ENCODE measurements around the gene WFIKKN1.

WFIKKN1 gene, protein sequence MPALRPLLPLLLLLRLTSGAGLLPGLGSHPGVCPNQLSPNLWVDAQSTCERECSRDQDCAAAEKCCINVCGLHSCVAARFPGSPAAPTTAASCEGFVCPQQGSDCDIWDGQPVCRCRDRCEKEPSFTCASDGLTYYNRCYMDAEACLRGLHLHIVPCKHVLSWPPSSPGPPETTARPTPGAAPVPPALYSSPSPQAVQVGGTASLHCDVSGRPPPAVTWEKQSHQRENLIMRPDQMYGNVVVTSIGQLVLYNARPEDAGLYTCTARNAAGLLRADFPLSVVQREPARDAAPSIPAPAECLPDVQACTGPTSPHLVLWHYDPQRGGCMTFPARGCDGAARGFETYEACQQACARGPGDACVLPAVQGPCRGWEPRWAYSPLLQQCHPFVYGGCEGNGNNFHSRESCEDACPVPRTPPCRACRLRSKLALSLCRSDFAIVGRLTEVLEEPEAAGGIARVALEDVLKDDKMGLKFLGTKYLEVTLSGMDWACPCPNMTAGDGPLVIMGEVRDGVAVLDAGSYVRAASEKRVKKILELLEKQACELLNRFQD
- total RNA-seq: 0 to 0.34 reads per million in 2 donors

DNA sequence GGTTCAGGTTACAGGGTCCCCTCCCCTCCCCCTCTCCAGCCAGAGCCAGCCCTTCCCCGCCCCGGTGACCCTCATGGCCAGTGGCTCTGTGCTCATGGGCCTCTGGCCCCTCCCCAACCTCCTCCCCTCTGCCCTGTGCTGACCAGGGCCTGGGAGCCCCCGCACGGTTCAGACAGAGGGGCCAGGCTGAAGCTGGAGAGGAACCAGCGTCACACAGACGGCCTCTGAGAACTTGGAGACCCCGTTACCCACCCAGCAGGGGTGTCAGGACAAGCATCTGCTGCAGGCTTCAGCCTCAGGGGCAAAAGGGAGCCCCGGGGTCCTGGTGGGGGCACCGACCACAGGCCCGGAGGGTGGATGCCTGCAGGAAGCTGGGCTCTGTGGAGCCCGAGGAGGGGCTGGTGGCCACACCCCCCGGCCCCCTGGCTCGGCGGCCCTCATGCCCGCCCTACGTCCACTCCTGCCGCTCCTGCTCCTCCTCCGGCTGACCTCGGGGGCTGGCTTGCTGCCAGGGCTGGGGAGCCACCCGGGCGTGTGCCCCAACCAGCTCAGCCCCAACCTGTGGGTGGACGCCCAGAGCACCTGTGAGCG lies at the start of gene WFIKKN1:
Gene WFIKKN1, plus strand, starts transcription at position 171 of the 591 bp plus-strand sequence. Its CDS starts 269 bp downstream, at position 440.
- no peak for DNase-seq

DNA sequence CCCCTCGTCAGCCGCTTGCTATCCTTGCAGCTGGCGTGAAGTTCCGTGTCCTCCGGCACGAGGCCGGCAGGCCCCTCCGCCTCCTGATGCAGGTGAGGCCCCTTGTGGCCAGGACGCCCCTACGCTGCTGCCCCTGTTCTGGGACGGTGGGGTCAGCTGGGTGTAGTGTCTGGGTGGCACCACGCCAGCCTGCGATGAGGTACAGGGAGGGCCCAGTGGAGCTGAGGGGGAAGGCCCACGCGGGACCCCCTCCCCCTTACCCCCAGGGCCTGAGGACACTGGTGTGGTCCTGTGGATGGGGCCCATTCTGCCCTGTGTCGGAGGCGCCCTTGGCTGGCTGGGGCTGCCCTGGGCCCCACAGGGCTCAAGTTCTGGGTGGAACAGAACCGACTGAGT lies 48.6 kb upstream of the WFIKKN1 start:
- no peak for DNase-seq

DNA sequence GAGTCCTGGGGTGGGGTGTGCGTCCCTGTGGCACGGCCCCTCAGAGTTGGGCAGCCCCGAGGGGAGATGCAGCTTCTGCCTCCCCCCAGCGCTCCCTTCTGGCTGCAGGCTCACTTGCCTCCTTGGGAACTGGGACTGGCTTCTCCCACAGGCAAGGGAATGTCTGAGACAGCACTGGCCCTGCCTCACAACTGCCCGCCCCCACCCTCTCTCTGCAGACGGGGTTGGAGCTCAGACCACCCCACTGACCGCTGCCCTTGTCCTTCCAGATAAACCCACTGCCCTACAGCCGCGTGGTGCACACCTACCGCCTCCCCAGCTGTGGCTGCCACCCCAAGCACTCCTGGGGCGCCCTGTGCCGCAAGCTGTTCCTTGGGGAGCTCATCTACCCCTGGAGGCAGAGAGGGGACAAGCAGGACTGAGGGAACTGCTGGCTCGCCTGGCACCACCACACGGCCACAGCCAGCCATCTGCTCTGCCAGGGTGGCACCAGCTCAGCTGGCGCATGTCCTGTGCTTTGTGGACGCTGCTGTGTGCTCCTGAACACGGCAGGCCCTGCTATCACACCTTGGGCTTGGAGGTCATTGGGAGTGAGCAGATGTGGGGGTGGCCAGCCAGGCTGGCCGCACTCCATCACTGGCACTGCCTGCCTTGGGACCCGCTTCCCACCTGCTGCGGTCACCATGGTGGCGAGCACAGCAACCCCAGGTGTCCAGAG lies 48.0 kb upstream of the WFIKKN1 start:
- no peak for DNase-seq

DNA sequence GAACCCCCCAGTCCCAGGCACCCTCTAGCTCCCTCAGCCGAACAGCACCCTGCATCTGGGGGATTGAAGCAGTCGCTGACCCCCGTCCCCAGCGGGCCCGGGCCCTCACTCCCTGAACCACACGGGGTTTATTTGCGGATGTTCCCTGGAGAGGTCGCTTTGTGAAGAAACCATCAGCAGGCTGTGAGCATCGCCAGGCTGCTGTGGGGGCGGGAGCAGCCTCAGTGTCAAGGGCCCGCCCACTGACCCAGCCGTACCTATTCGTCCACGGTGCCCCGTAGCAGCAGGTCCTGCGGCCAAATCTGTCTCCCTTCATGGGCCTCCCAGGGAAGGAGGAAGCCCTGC lies 47.3 kb upstream of the WFIKKN1 start:
- DNase-seq: no peak

DNA sequence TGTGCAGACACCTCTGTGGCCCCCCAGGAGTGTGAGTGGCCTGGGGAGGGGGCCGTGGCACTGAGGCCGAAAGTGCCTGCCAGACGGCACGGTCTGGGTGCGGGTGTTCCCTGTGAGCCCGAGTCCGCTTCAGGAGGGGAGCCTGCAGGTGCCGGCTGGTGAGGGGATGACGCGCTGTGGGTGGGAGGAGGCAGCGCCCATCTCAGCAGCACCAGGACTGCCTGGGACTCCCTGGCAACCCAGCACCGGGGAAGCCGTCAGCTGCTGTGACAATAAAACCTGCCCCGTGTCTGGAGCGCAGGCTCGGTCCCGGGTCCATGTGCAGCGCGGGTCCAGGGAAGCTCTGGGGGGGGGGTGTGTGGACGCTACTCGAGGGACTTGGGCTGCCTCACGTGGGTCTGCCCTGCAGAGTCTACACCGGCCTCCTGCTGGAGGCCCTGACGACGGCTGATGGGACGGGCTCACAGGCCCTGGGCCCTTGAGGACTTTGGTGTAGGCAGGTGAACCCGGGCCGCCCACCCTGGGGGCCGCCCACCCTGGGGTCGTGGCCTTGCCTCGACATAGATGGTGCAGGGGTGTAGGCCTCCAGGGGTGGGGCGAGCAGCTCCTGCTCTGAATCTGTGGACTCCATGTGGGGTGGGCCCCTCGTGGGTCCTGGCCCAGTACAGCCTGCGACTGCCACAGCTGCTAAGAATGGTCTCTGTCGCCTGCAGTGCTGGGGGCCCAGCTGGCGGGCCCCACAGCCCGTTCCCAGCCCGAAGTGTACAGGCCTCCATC lies 46.8 kb upstream of the WFIKKN1 start:
- no peak for DNase-seq

DNA sequence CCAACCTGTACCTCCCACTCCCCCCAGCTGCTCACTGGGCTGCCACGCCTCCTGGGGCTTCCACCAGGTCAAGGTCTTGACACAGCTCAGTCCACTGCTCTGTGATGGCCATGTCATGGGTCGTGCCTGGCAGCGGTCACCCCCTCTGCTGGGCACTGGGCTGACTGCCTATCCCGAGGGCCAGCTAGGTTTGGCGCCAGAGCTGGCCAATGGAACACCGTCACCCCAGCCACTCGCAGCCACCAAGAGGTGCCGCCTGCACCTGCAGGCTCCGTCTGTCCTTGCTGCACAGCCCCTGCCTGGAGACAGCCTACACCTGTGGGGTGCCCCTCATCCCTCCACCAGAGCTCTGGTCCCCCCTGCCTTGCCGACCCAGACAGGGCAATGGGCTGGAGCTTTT lies 45.4 kb upstream of the WFIKKN1 start:
- no peak for DNase-seq

DNA sequence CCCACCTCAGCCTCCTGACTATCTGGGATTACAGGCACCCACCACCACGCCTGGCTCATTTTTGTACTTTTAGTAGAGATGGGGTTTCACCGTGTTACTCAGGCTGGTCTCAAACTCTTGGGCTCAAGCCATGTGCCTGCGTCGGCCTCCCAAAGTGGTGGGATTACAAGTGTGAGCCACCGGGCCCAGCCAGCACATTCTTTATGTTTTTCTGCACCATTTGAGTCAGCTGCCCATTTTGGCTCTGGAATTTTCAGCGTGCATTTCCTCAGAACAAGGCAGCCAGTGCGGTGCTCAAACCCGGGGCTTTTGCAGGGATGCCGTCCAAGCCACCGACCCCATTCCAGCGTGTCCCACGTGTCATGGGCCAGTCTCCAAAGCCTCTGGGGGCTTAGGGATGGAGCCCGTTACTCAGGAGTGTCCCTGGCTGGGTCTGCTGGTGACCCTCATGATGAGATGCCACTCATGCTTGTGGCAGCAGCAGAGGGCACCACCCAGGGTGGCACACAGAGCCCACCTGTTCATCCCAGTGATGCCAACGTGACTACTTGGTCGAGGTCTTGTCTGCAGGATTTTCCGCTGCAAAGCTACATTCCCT lies 44.6 kb upstream of the WFIKKN1 start:
- DNase-seq: no peak

DNA sequence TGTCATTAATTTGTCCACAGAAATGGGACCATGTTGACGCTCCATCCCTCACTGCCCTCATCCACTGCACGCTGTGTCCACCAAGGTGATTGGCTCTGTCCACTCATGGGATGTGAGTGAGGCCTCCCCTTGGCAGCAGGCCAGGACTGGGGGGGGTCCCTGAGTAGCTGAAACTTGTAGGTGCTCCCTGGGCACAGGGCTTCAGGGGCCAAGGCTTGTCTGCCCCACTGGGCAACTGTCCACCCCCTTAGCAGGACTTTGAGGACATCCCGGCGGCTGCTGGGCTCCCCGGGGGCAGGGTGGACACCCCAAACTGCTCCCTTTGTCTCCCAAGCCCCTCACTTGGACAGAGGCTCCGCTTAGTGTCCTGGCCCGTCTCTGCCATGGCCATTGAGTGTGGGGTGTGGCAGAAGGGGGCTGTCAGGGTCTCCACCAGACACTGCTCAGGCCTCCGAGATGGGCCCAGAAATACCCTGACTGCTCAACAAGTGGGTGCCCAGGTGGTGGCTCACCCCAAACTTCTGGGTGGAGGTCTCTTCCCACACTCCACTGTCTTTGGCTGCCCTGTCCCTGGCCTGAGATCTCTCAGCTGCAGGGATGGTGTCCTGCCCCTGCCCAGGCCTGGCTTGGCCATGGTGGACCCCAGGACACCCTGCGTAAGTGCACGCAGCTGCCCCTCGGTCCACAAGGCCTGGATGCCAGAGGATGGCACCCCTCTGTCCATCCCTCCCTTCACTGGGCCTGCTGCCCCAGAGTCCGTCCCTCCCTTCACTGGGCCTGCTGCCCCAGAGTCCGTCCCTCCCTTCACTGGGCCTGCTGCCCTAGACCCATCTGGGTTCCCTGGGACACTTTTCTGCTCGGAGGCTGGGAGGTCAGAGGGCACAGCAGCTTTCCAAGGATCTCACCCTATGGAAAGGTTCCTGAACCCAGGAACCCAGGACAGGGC lies 43.9 kb upstream of the WFIKKN1 start:
- no peak for DNase-seq

DNA sequence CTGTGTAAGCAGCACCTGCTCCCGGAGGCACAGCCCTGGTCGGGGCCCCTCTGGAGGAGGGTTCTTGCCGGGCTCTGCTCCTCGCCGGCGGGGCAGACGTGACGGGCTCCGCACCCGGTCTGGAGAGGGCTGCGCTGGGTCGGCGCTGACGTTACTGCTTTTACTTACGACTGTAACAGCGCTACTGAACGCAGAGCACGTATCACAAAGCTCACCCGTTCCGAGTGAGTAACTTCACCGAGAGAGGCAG lies 42.2 kb upstream of the WFIKKN1 start:
- DNase-seq: peak in 4 of 5 experiments; percentile 32 to 85 (median 52)

DNA sequence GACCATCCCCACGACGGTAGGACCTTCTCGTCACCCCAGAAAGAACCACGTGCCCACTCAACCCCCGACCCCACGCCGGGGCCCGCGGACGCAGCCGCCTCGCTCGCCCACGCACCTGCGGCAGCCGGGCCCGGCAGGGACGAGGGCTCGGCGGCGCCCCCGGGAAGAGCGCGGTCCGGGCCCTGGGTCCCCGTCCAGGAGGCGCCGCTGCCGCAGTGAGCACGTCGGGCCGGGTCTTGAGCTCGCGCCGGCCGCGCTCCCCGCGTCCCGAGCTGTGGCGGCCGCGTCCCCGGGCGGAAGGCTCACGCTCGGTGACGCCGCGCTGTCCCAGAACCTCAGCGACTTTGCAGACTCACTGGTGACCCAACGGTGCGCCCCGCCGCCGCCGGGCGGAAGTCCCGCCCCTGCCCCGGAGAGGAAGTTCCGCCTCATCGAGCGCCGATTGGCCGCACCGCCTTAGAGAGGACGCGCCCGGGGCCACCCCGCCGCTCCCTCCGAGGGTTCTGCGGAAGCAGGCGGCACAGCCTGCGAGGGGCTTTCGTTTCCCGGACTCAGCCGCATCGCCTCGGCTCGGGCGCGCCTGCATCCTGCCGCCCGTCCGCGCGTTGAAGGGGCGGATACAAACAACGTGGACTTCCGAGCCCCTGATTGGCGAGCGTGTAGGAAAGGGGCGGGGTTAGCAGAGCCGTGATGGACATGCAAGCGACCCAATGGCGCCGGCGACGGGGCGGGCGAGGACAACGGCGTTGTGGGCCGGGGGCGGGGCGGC lies 41.7 kb upstream of the WFIKKN1 start:
- DNase-seq: peak; percentile 95 to 98 (median 97)

DNA sequence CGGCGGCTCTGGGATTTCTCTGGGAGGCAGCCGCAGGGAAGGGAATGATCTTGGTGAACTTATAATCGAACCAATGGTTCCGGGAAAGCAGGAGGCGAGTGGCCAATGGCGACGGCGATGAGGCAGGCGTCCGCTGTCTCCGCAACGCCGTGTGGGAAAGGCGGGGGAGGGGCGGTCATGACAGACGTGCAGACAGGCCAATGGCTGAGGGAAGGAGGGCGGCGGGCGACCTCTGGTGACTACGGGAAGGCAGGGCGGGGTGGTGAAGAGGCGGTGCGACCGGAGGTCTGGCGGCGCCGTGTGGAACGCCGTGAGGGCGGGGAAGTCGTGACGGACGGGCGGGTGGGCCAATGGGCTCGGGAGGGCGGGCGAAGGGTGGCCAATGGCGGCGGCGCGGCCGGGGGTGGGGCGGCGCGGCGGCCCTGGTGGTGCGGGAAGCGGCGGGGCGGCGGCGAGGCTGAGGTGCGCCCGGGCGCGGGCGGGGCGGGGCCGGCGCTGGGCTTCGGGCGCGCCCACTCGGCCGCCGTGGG lies 41.1 kb upstream of the WFIKKN1 start, which contains the start of gene RAB40C:
Gene RAB40C, plus strand, starts transcription at position 409 of the 530 bp plus-strand sequence. CDS start 226 bp downstream, outside the sequence.
- peak; percentile 98 to 99 (median 99) for DNase-seq

DNA sequence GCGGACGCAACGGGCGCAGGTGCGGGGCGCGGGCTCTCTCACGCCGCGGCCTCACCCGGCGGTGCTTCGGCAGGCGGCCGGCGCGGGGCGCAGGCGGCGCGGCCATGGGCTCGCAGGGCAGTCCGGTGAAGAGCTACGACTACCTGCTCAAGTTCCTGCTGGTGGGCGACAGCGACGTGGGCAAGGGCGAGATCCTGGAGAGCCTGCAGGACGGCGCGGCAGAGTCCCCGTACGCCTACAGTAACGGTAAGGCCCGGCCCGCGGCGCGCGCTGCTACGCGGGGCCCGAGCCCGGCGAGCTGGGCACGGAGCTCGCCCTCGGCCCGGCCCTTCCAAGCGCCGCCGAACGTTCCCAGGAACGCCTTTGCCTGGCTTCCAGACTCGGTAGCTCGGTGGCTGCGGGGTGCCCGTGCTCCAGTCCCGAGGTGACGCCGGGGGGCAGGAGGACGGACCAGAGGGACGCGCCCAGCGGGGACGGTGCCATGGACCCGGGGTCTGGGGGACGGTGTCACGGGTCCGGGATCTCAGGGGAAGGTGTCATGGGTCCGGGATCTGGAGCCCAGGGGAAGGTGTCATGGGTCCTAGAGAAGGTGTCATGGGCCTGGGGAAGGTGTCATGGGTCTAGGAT lies 40.5 kb upstream of the WFIKKN1 start:
- DNase-seq: no peak

DNA sequence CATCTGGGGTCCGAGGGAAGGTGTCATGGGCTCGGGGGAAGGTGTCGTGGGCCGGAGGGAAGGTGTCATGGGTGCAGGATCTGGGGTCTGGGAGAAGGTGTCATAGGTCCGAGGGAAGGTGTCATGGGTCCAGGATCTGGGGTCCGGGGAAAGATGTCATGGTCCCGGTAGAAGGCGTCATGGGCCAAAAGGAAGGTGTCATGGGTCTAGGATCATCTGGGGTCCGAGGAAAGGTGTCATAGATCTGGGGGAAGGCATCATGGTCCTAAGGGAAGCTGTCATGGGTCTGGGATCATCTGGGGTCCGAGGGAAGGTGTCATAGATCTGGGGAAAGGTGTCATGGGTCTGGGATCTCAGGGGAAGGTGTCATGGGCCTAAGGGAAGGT lies 40.0 kb upstream of the WFIKKN1 start:
- DNase-seq: no peak

DNA sequence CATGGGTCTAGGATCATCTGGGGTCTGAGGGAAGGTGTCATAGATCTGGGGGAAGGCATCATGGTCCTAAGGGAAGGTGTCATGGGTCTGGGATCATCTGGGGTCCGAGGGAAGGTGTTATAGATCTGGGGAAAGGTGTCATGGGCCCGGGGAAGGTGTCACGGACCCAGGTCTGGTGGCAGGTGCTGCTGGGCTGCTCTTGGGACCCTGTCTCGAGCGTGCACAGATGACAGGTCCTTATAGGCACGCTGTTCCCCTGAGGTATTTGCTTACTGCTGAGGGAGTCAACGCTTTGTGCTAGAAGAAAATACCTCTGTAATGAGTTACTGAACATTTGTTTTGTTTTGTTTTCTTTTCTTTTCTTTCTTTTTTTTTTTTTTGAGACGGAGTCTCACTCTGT lies 39.6 kb upstream of the WFIKKN1 start:
- DNase-seq: no peak

DNA sequence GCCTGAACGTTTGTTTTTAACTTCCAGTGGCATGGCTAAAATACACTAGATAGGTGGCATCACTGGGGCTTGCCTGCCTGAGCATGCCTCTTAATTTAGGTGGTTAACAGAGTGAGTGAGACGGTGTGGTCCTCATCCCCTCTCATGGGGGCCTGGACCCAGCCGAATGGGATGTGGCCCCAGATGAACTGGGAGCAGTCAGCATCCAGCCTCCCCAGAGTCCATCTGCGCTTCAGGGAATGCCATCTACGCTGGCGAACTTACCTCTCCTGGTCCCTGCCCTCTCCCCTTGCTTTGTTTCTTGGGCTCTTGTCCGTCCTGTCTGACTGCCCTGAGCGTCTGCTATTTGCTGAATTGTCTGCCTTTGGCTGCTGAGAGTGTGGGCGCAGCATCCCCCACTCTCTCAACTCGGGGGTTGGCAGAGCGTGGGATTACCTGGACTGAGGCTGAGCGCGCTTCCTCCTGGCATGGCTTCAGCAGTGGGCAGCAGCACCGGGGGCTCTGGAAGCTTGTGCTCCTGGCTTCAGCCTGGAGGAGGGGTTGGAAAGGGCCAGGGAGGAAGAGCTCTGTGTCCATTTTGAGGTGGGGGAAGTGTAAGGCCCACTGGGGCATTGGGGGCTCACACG lies 38.8 kb upstream of the WFIKKN1 start:
- DNase-seq: no peak

DNA sequence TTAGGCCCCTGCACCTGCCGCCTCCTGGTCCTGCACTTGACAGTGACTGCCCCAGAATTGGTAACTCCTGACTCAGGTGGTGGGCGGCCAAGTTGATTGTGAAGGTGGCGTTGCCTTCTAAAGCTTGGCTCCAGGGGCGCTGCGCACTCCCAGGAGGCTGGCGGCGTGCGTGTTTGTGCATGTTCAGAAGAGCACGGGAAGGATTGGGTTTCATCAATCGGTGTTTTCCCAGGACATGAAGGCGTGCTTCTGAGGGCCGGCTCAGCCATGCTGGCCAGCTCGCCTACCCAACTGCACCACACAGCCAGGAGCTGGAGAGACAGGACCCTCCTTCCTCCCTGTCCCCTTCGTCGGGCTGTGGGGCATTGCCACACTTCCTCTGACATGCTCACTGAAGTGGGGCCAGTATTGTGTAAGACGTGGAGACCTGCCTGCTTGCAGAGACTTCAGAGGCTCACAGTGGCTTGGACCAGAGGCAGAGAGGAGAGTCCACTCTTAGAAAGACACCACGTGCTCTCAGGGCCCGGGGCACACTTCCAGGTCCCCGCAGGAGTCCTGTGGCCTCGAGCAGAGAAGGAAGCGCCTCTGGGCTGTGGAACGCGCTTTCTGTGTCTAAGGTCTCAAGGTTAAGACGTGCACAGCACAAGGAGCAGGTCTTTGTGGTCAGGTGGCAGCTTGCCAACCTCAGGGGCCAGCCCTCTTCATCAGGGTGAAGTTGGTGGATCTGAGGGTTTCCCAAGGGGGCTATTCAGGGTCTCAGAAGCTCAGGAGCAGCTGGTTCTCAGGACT lies 38.1 kb upstream of the WFIKKN1 start:
- DNase-seq: no peak

DNA sequence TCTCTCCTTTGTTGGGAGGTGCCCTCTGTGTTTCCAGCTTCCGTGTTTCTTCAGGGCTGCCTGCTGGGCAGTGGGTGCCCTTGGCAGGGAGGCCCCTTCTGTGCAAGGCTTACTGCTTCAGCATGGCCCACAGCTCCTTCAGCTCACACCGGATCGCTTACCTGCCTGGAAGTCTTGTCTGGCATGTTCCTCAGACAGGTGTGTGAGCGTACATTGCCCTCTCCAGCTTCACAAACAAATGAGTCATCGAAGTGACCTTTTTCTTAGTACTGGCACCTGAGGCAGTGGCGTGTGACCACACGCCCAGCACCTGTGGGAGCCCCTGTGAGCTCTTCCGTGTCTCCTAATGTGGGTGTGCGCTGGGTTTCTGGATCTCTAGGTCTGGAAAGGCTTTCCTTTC lies 37.4 kb upstream of the WFIKKN1 start:
- no peak for DNase-seq

DNA sequence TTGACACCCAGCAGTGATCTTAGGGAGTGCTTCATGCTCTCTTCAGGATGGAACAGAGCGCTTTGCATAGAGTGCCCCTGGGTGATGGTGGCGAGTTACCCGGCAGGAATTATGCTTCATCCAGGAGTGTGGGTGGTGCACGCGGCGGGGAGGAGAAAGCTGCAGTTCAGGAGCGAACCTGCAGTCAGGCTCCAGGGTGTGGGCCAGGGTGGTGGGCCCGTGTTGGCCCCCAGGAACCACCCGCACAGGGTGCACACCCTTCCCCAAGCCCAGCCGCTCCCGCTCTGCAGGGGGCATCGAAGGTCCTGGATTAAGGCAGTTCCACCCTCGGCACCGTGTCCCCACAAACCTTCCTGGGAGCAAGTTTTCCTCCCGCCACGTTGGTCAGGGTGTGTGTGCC lies 37.0 kb upstream of the WFIKKN1 start:
- no peak for DNase-seq
